Neural cell (in vitro differentiated cells): ENCODE results near the gene DDOST. TPM values are rescaled to one million over a fixed set of nuclear protein-coding genes. Genes with fewer than 3 reads are reported as not detected.
A peak's percentile ranks its signal among the peaks of the same experiment; 100 is the strongest.

Experiments used
- H2AFZ ChIP-seq: fragments of 200-600, 300-800 bp; sonication (generic), shearing (Covaris generic); 2 replicates; pipeline ENCODE4 v1.6.0; 2014; ENCODE audit warnings: low read depth, mild to moderate bottlenecking, antibody characterized with exemption, low read length, moderate library complexity
- H3F3A ChIP-seq: fragments of 200-600 bp; shearing (Covaris generic); 2 replicates; pipeline ENCODE4 v1.6.1; 2016; ENCODE audit warnings: mild to moderate bottlenecking, moderate library complexity, mixed read lengths, antibody characterized with exemption, low read length; ENCODE audit not compliant: insufficient read depth, poor library complexity, severe bottlenecking
- H3K27ac ChIP-seq: fragments of 200-600, 300-800 bp; sonication (generic), shearing (Covaris generic); 2 replicates; pipeline ENCODE4 v1.5.1; 2014; ENCODE audit warnings: mild to moderate bottlenecking, low read length, moderate library complexity
- H3K27me3 ChIP-seq: fragments of 300-800, 200-600 bp; sonication (generic), shearing (Covaris generic); 2 replicates; pipeline ENCODE4 v1.6.0; 2014; ENCODE audit warnings: mild to moderate bottlenecking, low read depth, low read length, moderate library complexity; ENCODE audit not compliant: insufficient read depth
- H3K36me3 ChIP-seq: fragments of 300-800, 200-600 bp; sonication (generic), shearing (Covaris generic); 2 replicates; pipeline ENCODE4 v1.5.1; 2014; ENCODE audit warnings: mild to moderate bottlenecking, antibody characterized with exemption, low read length, moderate library complexity; ENCODE audit not compliant: insufficient read depth
- H3K4me2 ChIP-seq: fragments of 300-800, 200-600 bp; sonication (generic), shearing (Covaris generic); 2 replicates; pipeline ENCODE4 v1.6.0; 2014; ENCODE audit warnings: mild to moderate bottlenecking, low read length
- H3K4me3 ChIP-seq: fragments of 300-800, 200-600 bp; sonication (generic), shearing (Covaris generic); 2 replicates; pipeline ENCODE4 v1.5.1; 2014; ENCODE audit warnings: mild to moderate bottlenecking, low read length, moderate library complexity
- H3K79me2 ChIP-seq: fragments of 200-600 bp; shearing (Covaris generic); replicated peaks from 2 replicates; pipeline ENCODE4 v1.6.0; 2014; ENCODE audit warnings: mild to moderate bottlenecking, low read length, moderate library complexity; ENCODE audit not compliant: insufficient read depth
- H3K9ac ChIP-seq: fragments of 300-800, 200-600 bp; sonication (generic), shearing (Covaris generic); 2 replicates; pipeline ENCODE4 v1.6.1; 2016; ENCODE audit warnings: mild to moderate bottlenecking, low read length, mixed read lengths
- H3K9me2 ChIP-seq: fragments of 200-600 bp; shearing (Covaris generic); 2 replicates; pipeline ENCODE4 v1.6.1; 2016; ENCODE audit warnings: mild to moderate bottlenecking, low read length, mixed read lengths; ENCODE audit not compliant: insufficient read depth
- H3K9me3 ChIP-seq: fragments of 200-600, 300-800 bp; sonication (generic), shearing (Covaris generic); 2 replicates; pipeline ENCODE4 v1.6.1; 2016; ENCODE audit warnings: mild to moderate bottlenecking, mixed run types, low read length, moderate library complexity, mixed read lengths
- H4K20me1 ChIP-seq: fragments of 200-600 bp; shearing (Covaris generic); 2 replicates; pipeline ENCODE4 v1.6.1; 2016; ENCODE audit warnings: mild to moderate bottlenecking, mixed run types; ENCODE audit not compliant: insufficient read depth
- EP300 ChIP-seq: fragments of 450-650 bp; conservative IDR thresholded peaks from 2 replicates; pipeline ENCODE4 v1.6.1; 2014; ENCODE audit warnings: antibody characterized with exemption, mild to moderate bottlenecking, moderate library complexity; ENCODE audit not compliant: poor library complexity, severe bottlenecking
- EZH2 ChIP-seq: fragments of 200-600, 300-800 bp; shearing (Covaris generic), sonication (generic); IDR thresholded peaks from 2 replicates; pipeline ENCODE4 v1.6.1; 2014; ENCODE audit warnings: antibody characterized with exemption, low read length, borderline replicate concordance, mild to moderate bottlenecking; ENCODE audit not compliant: insufficient read depth, poor library complexity, severe bottlenecking
- MXI1 ChIP-seq: fragments of 450-650 bp; conservative IDR thresholded peaks from 2 replicates; pipeline ENCODE4 v1.6.1; 2014; ENCODE audit warnings: antibody characterized with exemption, mild to moderate bottlenecking; ENCODE audit not compliant: poor library complexity, severe bottlenecking
- POLR2AphosphoS5 ChIP-seq: IDR thresholded peaks from 2 replicates; pipeline ENCODE4 v1.6.1; 2012
- RAD21 ChIP-seq: fragments of 450-650 bp; conservative IDR thresholded peaks from 2 replicates; pipeline ENCODE4 v1.6.1; 2014; ENCODE audit warnings: antibody characterized with exemption, mild to moderate bottlenecking, moderate library complexity
- REST ChIP-seq: IDR thresholded peaks from 2 replicates; pipeline ENCODE4 v1.6.1; 2012; ENCODE audit warnings: borderline replicate concordance
- SMC3 ChIP-seq: fragments of 450-650 bp; conservative IDR thresholded peaks from 2 replicates; pipeline ENCODE4 v1.6.1; 2014; ENCODE audit warnings: antibody characterized with exemption, mild to moderate bottlenecking, moderate library complexity; ENCODE audit not compliant: poor library complexity
- TAF1 ChIP-seq: IDR thresholded peaks from 2 replicates; pipeline ENCODE4 v1.6.1; 2012; ENCODE audit warnings: low read depth
- polyA plus RNA-seq: library from polyadenylated mRNA; depleted of rRNA; stranded (reverse); fragments of >200 nt; gene quantifications from 2 replicates; pipeline ENCODE4 v1.2.3, GENCODE V29; 2014
- TF ChIP-seq, protein P1 (sequence below): fragments of 450-650 bp; IDR thresholded peaks from 2 replicates; pipeline ENCODE4 v1.5.1; 2014; ENCODE audit warnings: antibody characterized with exemption, mild to moderate bottlenecking, moderate library complexity; ENCODE audit not compliant: poor library complexity, severe bottlenecking

The DDOST gene
- polyA plus RNA-seq, 1 donor from 2014 or later = 177 TPM

GRCh38 chr1:20704390-20705202 is 43.4 kb upstream of the DDOST start:
- no peaks in the 10 kb centered on the region for H3F3A ChIP-seq
- no peaks in the 10 kb centered on the region for H3K9me3 ChIP-seq
- H3K27ac ChIP-seq = peak overlapping the region; percentile 52
- H3K9ac ChIP-seq = no peak overlapping the region
- no peaks in the 10 kb centered on the region for H3K9me2 ChIP-seq
- TF ChIP-seq REST = no peak
- TF ChIP-seq, protein P1, sequence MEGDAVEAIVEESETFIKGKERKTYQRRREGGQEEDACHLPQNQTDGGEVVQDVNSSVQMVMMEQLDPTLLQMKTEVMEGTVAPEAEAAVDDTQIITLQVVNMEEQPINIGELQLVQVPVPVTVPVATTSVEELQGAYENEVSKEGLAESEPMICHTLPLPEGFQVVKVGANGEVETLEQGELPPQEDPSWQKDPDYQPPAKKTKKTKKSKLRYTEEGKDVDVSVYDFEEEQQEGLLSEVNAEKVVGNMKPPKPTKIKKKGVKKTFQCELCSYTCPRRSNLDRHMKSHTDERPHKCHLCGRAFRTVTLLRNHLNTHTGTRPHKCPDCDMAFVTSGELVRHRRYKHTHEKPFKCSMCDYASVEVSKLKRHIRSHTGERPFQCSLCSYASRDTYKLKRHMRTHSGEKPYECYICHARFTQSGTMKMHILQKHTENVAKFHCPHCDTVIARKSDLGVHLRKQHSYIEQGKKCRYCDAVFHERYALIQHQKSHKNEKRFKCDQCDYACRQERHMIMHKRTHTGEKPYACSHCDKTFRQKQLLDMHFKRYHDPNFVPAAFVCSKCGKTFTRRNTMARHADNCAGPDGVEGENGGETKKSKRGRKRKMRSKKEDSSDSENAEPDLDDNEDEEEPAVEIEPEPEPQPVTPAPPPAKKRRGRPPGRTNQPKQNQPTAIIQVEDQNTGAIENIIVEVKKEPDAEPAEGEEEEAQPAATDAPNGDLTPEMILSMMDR = no peak
- TF ChIP-seq RAD21 = no peak
- TF ChIP-seq SMC3 = no peak
- TF ChIP-seq EZH2 = no peak
- TF ChIP-seq MXI1 = no peak
- no peak for TF ChIP-seq EP300
- no peak for TF ChIP-seq POLR2AphosphoS5
- no peak for TF ChIP-seq TAF1
- H3K4me2 ChIP-seq = no peak overlapping the region
- no peaks in the 10 kb centered on the region for H4K20me1 ChIP-seq
- no peaks in the 10 kb centered on the region for H3K36me3 ChIP-seq
- H2AFZ ChIP-seq = no peak overlapping the region
- H3K79me2 ChIP-seq = no peaks in the 10 kb centered on the region
- H3K27me3 ChIP-seq = no peaks in the 10 kb centered on the region
- H3K4me3 ChIP-seq = no peak overlapping the region

- no peaks in the 10 kb centered on the region for H3K36me3 ChIP-seq
- H3K27ac ChIP-seq = no peak overlapping the region
- H3K9me2 ChIP-seq = no peaks in the 10 kb centered on the region
- no peaks in the 10 kb centered on the region for H3K9me3 ChIP-seq
- H3K4me3 ChIP-seq = no peak overlapping the region
- TF ChIP-seq REST (no peak), TAF1 (no peak), EP300 (no peak), RAD21 (no peak), SMC3 (no peak), EZH2 (no peak), MXI1 (no peak), POLR2AphosphoS5 (no peak)
- TF ChIP-seq, protein P1 = no peak
- H3K4me2 ChIP-seq = no peak overlapping the region
- H3F3A ChIP-seq = no peaks in the 10 kb centered on the region
- no peaks in the 10 kb centered on the region for H3K79me2 ChIP-seq
- no peak overlapping the region for H3K9ac ChIP-seq
- no peak overlapping the region for H2AFZ ChIP-seq
- no peaks in the 10 kb centered on the region for H4K20me1 ChIP-seq
- H3K27me3 ChIP-seq = no peaks in the 10 kb centered on the region
Observed at GRCh38 chr1:20703124-20703756, 42.1 kb upstream of the DDOST start.
